Stomach (tissue), 9 donors: Measurements from ENCODE around the gene REXO1. TPM values are rescaled to one million over a fixed set of nuclear protein-coding genes. Genes with fewer than 3 reads are reported as not detected.

ENCODE experiments used
- DNase-seq, 2 donors: peaks; one replicate each; pipeline versions ENCODE4 v3.0.0 to v3.0.0-alpha.2; 2013 to 2019
- H3K27ac ChIP-seq, 5 donors: fragments of 200-600 bp in 4 of 5; sonication (generic) in 4 of 5; one replicate each; pipeline ENCODE4 v1.5.1; 2013 to 2019; ENCODE audit warnings: mild to moderate bottlenecking in 1 of 5, moderate library complexity in 1 of 5
- H3K27me3 ChIP-seq, 3 donors: fragments of 200-600 bp; sonication (generic); one replicate each; pipeline ENCODE4 v1.5.1; 2017 to 2019; ENCODE audit warnings: mixed run types in 1 of 3
- H3K36me3 ChIP-seq, 4 donors: fragments of 200-600 bp; sonication (generic); 1 replicate in 3 of 4; 2 replicates in 1 of 4; pipeline ENCODE4 v1.5.1; 2016 to 2019
- H3K4me1 ChIP-seq, 4 donors: fragments of 200-600 bp; sonication (generic); one replicate each; pipeline ENCODE4 v1.5.1; 2016 to 2019
- H3K4me3 ChIP-seq, 4 donors: fragments of 200-600 bp; sonication (generic) in 3 of 4; one replicate each; pipeline ENCODE4 v1.5.1; 2016 to 2019; ENCODE audit warnings: mild to moderate bottlenecking in 1 of 4
- H3K9me3 ChIP-seq, 4 donors: fragments of 200-600 bp; sonication (generic); one replicate each; pipeline ENCODE4 v1.5.1; 2016 to 2019
- EP300 ChIP-seq: sonication (generic); formaldehyde crosslinking; IDR thresholded peaks from one replicate; pipeline ENCODE4 v1.6.1; 2017; ENCODE audit warnings: antibody characterized with exemption
- POLR2A ChIP-seq, 4 donors: fragments of 450-650 bp; IDR thresholded peaks; one replicate each; pipeline ENCODE4 v1.6.1; 2016; ENCODE audit warnings: antibody characterized with exemption in 4 of 4, control low read depth in 2 of 4, mild to moderate bottlenecking in 1 of 4, moderate library complexity in 1 of 4
- POLR2AphosphoS5 ChIP-seq, 3 donors: sonication (generic); formaldehyde crosslinking; IDR thresholded peaks; one replicate each; pipeline ENCODE4 v1.6.1; 2016; ENCODE audit warnings: antibody characterized with exemption in 3 of 3
- WGBS, 5 donors: extraction: QIAGEN DNeasy Blood & Tissue Kit in 3 of 5; methylation state at CpG; one replicate each; pipeline versions ENCODE4 v1.1.5 to v1.1.7; 2013 to 2018; 5-methylcytosine and 5-hydroxymethylcytosine counted together
- intact Hi-C: fragments of 100-400 bp; cut with DNase I; formaldehyde crosslinking; loops from one replicate; pipeline ENCODE4 v1.15.1; 2023; ENCODE audit warnings: low total_unique reads
- polyA plus RNA-seq, 3 donors: library from polyadenylated mRNA; stranded (reverse); fragments of 200-250 nt; gene quantifications; one replicate each; pipeline ENCODE4 v1.2.3, GENCODE V29; 2013
- total RNA-seq, 5 donors: library from RNA; depleted of rRNA; stranded (reverse); fragments of >200 nt; gene quantifications; one replicate each; pipeline versions ENCODE4 v1.1.0 to v1.2.3, GENCODE V29; 2014 to 2016
- TF ChIP-seq, protein P1 (sequence below), 7 experiments: fragments of 450-650 bp in 4 of 7; fragments of 200-600 bp in 3 of 7; sonication (generic) in 3 of 7; IDR thresholded peaks; one replicate each; pipeline ENCODE4 v1.5.1; 2016 to 2019; ENCODE audit warnings: antibody characterized with exemption in 7 of 7, control low read depth in 2 of 7, mild to moderate bottlenecking in 1 of 7
- donor health status: healthy with polysubstance abuse.
- donor health status: Bipolar disorder and iron deficiency.
- donor health status: healthy.

The REXO1 gene
- total and polyA plus RNA-seq, 8 donors = 10.1 to 164 (median 15.6) TPM

GRCh38 chr19:1854542-1855039 is 6.3 kb upstream of the REXO1 start:
- DNase-seq = peak in 1 of 2 donors; percentile 43
- 79 to 89% (median 81%) methylated on average over 30 to 37 of the region's 37 CpGs for WGBS, 5 donors
- H3K27me3 ChIP-seq = peaks cover 0 to 11% (median 0%) of the 10 kb centered on the region in 3 donors
- H3K9me3 ChIP-seq = no peaks in the 10 kb centered on the region
- H3K27ac ChIP-seq = peak overlapping the region; percentile 74 to 94 (median 88)
- peak overlapping the region in 2 of 4 donors; percentile 51 to 55 for H3K4me3 ChIP-seq
- TF ChIP-seq POLR2A (IDR thresholded peaks at IDR 0.05) (no peak), POLR2AphosphoS5 (IDR thresholded peaks at IDR 0.05) (no peak), EP300 (no peak)
- TF ChIP-seq, protein P1, sequence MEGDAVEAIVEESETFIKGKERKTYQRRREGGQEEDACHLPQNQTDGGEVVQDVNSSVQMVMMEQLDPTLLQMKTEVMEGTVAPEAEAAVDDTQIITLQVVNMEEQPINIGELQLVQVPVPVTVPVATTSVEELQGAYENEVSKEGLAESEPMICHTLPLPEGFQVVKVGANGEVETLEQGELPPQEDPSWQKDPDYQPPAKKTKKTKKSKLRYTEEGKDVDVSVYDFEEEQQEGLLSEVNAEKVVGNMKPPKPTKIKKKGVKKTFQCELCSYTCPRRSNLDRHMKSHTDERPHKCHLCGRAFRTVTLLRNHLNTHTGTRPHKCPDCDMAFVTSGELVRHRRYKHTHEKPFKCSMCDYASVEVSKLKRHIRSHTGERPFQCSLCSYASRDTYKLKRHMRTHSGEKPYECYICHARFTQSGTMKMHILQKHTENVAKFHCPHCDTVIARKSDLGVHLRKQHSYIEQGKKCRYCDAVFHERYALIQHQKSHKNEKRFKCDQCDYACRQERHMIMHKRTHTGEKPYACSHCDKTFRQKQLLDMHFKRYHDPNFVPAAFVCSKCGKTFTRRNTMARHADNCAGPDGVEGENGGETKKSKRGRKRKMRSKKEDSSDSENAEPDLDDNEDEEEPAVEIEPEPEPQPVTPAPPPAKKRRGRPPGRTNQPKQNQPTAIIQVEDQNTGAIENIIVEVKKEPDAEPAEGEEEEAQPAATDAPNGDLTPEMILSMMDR (IDR thresholded peaks at IDR 0.05) = no peak
- intact Hi-C loops = no loop called here
- H3K4me1 ChIP-seq = peaks cover 75 to 86% (median 81%) of the 10 kb centered on the region in 4 donors
- peaks cover 0 to 8% (median 2%) of the 10 kb centered on the region in 4 donors for H3K36me3 ChIP-seq

DNA sequence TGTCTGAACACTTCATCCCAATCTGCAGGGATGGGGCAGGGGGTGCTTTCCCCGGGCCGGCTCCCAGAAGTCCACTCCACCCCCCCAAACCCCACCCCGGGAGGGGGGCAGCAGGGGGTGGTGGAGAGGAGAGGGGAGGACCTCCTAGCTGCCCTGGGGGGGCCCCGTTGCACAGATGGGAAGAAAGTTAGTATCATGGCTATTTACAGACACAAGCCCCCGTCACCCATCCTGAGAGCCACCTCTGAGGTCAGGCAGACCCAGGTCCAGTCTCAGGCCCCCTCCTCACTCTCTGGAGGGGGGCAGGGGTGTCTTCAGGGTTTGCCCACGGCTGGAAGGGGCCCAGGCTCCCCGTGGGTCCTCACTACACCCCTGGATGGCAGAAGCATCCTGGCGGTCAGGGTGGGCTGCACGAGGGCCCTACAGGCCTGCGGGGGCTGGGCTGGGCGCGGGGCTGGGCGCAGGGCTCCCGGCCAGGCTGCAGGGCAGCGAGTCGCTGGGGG is 5.8 kb upstream of the REXO1 start:
- peaks cover 0 to 10% (median 0%) of the 10 kb centered on the region in 3 donors for H3K27me3 ChIP-seq
- intact Hi-C loops = no loop called here
- no peak for DNase-seq

DNA sequence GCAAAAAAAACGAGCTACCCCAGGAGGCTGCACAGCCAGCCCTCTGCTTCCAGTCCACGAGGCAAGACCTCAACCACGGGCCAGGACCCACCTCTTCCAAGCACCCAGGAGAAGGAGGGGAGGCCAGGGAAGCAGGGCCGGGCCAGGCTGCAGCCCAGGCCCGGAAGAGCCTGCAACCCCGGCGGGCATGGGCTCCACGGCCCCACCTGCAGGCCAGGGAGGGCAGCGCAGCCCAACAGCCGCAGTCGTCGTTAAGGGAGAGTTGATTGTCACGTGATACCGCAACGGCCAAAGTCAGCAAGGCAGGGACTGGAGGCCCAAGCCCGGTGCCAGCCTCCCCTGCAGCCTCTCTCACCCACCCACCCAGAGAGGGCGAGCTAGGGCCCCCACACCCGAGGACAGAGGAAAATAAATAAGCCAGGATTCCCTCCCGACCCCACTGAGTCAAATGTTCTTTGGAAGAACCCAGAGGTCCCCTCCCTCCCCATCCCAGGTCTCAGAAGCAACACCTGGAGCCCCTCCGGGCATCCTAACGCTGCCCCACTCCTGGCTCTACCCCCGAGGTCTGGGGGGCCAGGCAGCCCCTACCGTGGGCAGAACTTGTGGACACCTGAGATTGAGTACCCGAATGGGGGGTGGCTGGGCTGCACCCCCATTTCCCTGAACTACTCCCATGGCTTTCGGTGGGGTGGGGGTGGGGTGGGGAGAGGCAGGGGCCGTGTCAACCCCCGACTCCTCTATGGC is 5.2 kb upstream of the REXO1 start:
- 23 to 60% (median 30%) methylated on average over 9 to 27 of the region's 27 CpGs for WGBS, 5 donors
- intact Hi-C loops = no loop called here
- peak; percentile 90 to 93 for DNase-seq
- TF ChIP-seq POLR2A (IDR thresholded peaks at IDR 0.05) (no peak), EP300 (no peak), POLR2AphosphoS5 (IDR thresholded peaks at IDR 0.05) (peak in 1 of 3 donors; percentile 78)
- TF ChIP-seq, protein P1 (IDR thresholded peaks at IDR 0.05) = peak in 6 of 7 experiments; percentile 19 to 94 (median 91)
- Histone ChIP-seq H3K4me1 (peaks cover 63 to 81% (median 74%) of the 10 kb centered on the region in 4 donors), H3K4me3 (peak overlapping the region in 1 of 4 donors; percentile 5), H3K27ac (peak overlapping the region in 4 of 5 donors; percentile 34 to 85 (median 61)), H3K27me3 (peaks cover 0 to 10% (median 0%) of the 10 kb centered on the region in 3 donors), H3K9me3 (no peaks in the 10 kb centered on the region), H3K36me3 (peaks cover 0 to 8% (median 2%) of the 10 kb centered on the region in 4 donors)

More for the DNA sequence above, 5.8 kb upstream of the REXO1 start:
- Histone ChIP-seq H3K9me3 (no peaks in the 10 kb centered on the region), H3K27ac (peak overlapping the region in 4 of 5 donors; percentile 34 to 93 (median 69)), H3K4me3 (peak overlapping the region in 1 of 4 donors; percentile 5), H3K4me1 (peaks cover 70 to 82% (median 78%) of the 10 kb centered on the region in 4 donors), H3K36me3 (peaks cover 0 to 8% (median 2%) of the 10 kb centered on the region in 4 donors)
- TF ChIP-seq POLR2A (IDR thresholded peaks at IDR 0.05) (no peak), EP300 (no peak), POLR2AphosphoS5 (IDR thresholded peaks at IDR 0.05) (no peak)
- TF ChIP-seq, protein P1 (IDR thresholded peaks at IDR 0.05) = no peak
- 71 to 84% (median 82%) methylated on average over 5 to 16 of the region's 16 CpGs for WGBS, 5 donors

DNA sequence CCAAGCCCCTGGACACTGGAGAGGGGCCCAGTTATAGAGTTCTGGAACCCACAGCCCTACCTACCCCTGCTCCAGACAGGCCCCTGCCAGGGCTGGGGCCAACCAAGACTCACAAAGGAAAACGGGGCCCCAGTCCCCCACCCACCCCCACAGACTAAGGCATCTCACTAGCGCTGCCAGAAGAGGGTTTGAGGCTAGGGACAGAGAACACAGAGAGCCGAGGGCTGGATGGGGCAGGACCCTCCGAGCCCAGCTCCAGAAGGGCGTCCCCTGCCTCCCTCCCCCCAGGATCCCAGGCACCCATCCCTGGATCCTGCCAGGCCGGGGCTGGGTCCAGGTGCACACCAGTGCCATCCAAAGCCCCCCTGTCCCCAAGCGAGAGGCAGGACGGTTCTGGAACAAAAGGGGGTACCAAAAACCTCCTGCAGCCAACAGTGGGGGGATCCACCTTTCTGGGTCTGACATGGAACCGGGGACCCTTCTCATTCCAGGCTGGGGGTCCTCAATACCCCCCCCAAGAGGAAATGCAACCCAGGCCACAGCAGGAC is 4.4 kb upstream of the REXO1 start:
- Histone ChIP-seq H3K4me3 (no peak overlapping the region), H3K27ac (no peak overlapping the region), H3K36me3 (peaks cover 0 to 8% (median 2%) of the 10 kb centered on the region in 4 donors), H3K4me1 (peaks cover 57 to 75% (median 67%) of the 10 kb centered on the region in 4 donors), H3K9me3 (no peaks in the 10 kb centered on the region), H3K27me3 (peaks cover 0 to 10% (median 0%) of the 10 kb centered on the region in 3 donors)
- 50 to 84% (median 68%) methylated on average over 5 to 9 of the region's 9 CpGs for WGBS, 5 donors
- no peak for DNase-seq
- intact Hi-C loops = no loop called here
- TF ChIP-seq EP300 (no peak), POLR2AphosphoS5 (IDR thresholded peaks at IDR 0.05) (no peak), POLR2A (IDR thresholded peaks at IDR 0.05) (no peak)
- TF ChIP-seq, protein P1 (IDR thresholded peaks at IDR 0.05) = no peak
